Choroid plexus epithelial cell (primary cell): Measurements from ENCODE around the gene ATF6.

Source experiments
- DNase-seq: peaks from one replicate; pipeline ENCODE4 v3.0.0-alpha.2; 2010; ENCODE audit warnings: low read depth
- H3K4me3 ChIP-seq: 2 replicates; pipeline ENCODE4 v1.5.1; 2011; ENCODE audit warnings: low read depth, mild to moderate bottlenecking, control low read depth, low read length, moderate library complexity
- TF ChIP-seq, protein P1 (sequence below): conservative IDR thresholded peaks from 2 replicates; pipeline ENCODE4 v1.5.1; 2011; ENCODE audit warnings: low read depth, mild to moderate bottlenecking, control low read depth, inconsistent platforms, low read length, moderate library complexity

ATF6 gene

DNA sequence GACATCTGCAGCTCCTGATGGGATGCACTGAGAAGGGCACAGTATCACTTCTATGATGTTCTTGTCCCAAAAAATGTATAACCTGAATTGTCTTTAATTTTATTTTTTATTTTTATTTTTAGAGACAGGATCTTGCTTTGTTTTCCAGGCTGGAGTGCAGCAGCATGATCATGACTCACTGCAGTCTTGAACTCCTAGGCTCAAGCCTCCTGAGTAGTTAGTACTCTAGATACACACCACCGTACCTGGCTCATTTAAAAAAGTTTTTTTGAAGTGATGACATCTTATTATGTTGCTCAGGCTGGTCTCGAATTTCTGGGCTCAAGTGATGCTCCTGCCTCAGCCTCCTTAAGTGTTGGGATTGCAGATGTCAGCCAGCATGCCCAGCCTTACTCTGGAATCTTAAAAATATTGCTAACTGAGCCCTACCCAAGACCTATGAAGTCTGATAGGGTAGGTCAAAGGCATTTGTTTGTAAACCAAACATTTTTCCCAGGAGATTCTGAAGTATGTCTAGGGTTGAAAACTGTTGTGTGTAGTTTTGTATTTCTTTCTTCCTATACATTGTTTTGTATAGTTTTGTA is 68.9 kb downstream of the ATF6 start:
- peak; percentile 50 for DNase-seq
- no peak overlapping the region for H3K4me3 ChIP-seq
- TF ChIP-seq, protein P1, sequence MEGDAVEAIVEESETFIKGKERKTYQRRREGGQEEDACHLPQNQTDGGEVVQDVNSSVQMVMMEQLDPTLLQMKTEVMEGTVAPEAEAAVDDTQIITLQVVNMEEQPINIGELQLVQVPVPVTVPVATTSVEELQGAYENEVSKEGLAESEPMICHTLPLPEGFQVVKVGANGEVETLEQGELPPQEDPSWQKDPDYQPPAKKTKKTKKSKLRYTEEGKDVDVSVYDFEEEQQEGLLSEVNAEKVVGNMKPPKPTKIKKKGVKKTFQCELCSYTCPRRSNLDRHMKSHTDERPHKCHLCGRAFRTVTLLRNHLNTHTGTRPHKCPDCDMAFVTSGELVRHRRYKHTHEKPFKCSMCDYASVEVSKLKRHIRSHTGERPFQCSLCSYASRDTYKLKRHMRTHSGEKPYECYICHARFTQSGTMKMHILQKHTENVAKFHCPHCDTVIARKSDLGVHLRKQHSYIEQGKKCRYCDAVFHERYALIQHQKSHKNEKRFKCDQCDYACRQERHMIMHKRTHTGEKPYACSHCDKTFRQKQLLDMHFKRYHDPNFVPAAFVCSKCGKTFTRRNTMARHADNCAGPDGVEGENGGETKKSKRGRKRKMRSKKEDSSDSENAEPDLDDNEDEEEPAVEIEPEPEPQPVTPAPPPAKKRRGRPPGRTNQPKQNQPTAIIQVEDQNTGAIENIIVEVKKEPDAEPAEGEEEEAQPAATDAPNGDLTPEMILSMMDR = no peak

DNA sequence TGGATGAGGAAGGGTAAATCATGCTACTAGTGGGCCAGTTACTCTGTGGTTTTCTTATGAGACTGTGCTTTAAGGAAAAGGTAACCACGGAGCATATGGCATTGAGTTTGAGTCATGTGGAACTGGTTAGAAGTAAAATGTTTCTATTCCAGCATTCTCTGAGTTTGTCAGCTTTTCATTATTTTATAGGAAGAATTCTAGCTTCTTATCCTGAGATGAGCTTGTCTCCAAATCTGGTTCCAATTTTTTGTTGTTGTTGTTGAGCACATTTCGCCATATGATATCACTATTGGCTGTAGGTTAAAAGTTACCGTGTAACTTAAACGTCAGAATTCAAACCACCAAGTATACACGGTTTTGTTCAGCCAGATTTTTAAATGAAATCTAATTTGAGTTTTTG is 69.9 kb downstream of the ATF6 start:
- TF ChIP-seq, protein P1 = no peak
- H3K4me3 ChIP-seq = no peak overlapping the region
- peak; percentile 45 for DNase-seq

GRCh38 chr1:161838362-161838761 is 72.2 kb downstream of the ATF6 start:
- H3K4me3 ChIP-seq = no peak overlapping the region
- peak; percentile 56 for DNase-seq
- TF ChIP-seq, protein P1 = no peak

DNA sequence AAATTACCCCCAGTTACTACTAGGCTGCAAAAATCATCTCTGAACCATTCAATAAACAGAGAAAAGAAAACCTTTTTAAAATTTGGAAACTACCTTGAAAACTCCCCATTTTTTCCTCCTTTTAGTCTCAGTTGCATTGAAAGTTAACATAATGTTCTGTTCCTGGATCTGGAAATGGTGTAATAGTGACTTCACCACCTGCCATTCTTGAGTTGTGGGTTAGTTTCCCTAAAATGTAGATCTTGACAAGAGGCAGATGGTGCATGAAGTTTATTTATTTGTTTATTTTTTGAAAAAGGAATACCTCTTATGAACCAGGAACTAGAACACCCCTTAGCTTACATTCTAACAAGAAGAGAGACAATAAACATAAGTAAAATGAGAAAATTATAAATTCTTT is 72.8 kb downstream of the ATF6 start:
- no peak for DNase-seq
- TF ChIP-seq, protein P1 = no peak
- H3K4me3 ChIP-seq = no peak overlapping the region

GRCh38 chr1:161839591-161839990 is 73.5 kb downstream of the ATF6 start:
- no peak for DNase-seq
- no peak overlapping the region for H3K4me3 ChIP-seq
- TF ChIP-seq, protein P1 = no peak

- TF ChIP-seq, protein P1 = no peak
- H3K4me3 ChIP-seq = no peak overlapping the region
- peak; percentile 28 for DNase-seq
Observed at GRCh38 chr1:161840363-161840762, 74.2 kb downstream of the ATF6 start.

- TF ChIP-seq, protein P1 = no peak
- no peak for DNase-seq
- no peak overlapping the region for H3K4me3 ChIP-seq
Observed at GRCh38 chr1:161843156-161843555, 77.0 kb downstream of the ATF6 start.
